ENCODE measurements around the gene HOXA7. TPM values are rescaled to one million over a fixed set of nuclear protein-coding genes. Genes with fewer than 3 reads are reported as not detected.

The HOXA7 gene
- total RNA-seq, 2 experiments from 2014 or later, result not detected

DNA sequence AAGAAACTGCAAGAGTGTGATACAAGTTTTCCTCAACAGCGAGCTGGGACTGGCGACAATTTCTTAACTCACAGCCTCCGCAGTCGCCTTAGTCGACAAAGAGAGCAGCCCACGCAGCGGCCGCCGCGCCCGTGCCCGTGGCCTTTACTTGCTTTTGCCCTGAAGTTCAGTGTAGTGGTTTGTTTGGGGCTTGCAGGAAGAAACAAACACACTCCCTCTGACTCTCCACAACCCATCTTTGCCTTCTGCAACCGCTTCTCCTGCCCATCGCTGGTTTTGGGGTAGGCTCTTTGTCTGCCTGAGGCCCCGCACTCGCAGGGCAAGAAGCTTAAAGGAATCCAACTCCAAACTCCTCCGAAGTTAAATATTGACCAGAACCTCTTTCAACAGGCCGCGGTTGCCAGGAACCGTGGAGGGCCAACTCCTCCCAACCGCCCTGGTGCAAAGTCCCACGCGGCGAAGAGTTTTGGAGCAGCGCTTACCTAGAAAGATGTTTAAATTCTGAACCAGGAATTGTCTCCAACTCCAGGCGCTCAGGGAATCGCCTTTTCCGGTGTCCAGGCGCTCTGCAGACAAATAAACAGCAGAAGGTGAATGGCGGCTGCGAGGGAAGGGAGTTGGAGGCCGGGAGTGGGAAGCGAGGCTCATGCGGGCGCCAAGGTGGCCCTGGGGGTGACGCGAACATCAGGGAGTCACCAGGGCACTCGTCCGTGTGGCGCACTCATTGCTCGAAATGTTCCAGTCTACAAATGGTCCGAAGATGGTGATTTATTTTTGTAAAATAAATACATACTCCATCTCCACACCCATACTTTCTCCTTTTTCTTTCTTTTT lies 34.2 kb downstream of the HOXA7 start:
- Mint-ChIP-seq H3K27ac (no peak overlapping the region), H3K27me3 (peaks cover 15% of the 10 kb centered on the region), H3K36me3 (ENCODE audit: low read depth) (no peaks in the 10 kb centered on the region), H3K9me3 (no peaks in the 10 kb centered on the region), H3K4me3 (no peak overlapping the region), H3K4me1 (no peaks in the 10 kb centered on the region)
- POLR2A ChIA-PET, result no interaction called here
- DNase-seq, result no peak
- CTCF ChIA-PET, result no interaction called here

DNA sequence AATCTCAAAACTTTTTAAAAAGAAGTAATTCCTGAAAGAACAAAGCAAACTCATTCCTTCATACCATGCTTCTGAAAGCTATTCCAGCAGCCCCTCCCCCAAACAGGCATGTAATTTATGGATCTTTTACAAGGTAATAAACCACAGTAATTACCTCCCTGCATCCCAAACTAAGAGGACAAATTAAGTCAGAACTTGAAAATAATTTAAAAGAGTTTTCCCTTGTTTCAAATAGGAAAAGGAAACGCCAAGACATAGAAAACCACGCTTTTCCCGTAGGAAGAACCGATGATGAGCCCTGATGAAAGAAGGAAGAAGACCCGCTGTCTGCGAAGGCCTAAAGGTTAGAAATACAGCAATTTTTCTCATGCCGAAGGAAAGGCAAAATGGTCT lies 34.8 kb downstream of the HOXA7 start:
- Mint-ChIP-seq H3K4me1 (no peaks in the 10 kb centered on the region), H3K27ac (no peak overlapping the region), H3K36me3 (ENCODE audit: low read depth) (no peaks in the 10 kb centered on the region), H3K9me3 (no peaks in the 10 kb centered on the region), H3K27me3 (peaks cover 10% of the 10 kb centered on the region), H3K4me3 (no peak overlapping the region)
- no peak for DNase-seq
- ChIA-PET CTCF (no interaction called here), POLR2A (no interaction called here)

GRCh38 chr7:27119412-27119911 lies 37.0 kb downstream of the HOXA7 start:
- Mint-ChIP-seq H3K4me3 (no peak overlapping the region), H3K27me3 (peaks cover 4% of the 10 kb centered on the region), H3K9me3 (no peaks in the 10 kb centered on the region), H3K4me1 (no peaks in the 10 kb centered on the region), H3K36me3 (ENCODE audit: low read depth) (no peaks in the 10 kb centered on the region), H3K27ac (no peak overlapping the region)
- no peak for DNase-seq
- ChIA-PET POLR2A (no interaction called here), CTCF (interaction anchor here (1.0 kb wide), 1 partner anchor 11 kb away, joined by 3 read pairs; no protein-coding TSS in a partner anchor)

GRCh38 chr7:27118580-27118979 lies 37.9 kb downstream of the HOXA7 start:
- H3K4me1 Mint-ChIP-seq, result no peaks in the 10 kb centered on the region
- H3K9me3 Mint-ChIP-seq, result no peaks in the 10 kb centered on the region
- POLR2A ChIA-PET, result no interaction called here
- no peak for DNase-seq
- no peak overlapping the region for H3K27ac Mint-ChIP-seq
- H3K27me3 Mint-ChIP-seq, result peaks cover 4% of the 10 kb centered on the region
- H3K4me3 Mint-ChIP-seq, result no peak overlapping the region
- no peaks in the 10 kb centered on the region for H3K36me3 Mint-ChIP-seq (ENCODE audit: low read depth)
- CTCF ChIA-PET, result interaction anchor here (1.1 kb wide), 1 partner anchor 431 kb away, joined by 3 read pairs; no protein-coding TSS in a partner anchor

GRCh38 chr7:27117887-27118491 lies 38.5 kb downstream of the HOXA7 start:
- POLR2A ChIA-PET, result no interaction called here
- no peaks in the 10 kb centered on the region for H3K9me3 Mint-ChIP-seq
- H3K4me3 Mint-ChIP-seq, result no peak overlapping the region
- peaks cover 4% of the 10 kb centered on the region for H3K27me3 Mint-ChIP-seq
- no peaks in the 10 kb centered on the region for H3K4me1 Mint-ChIP-seq
- H3K27ac Mint-ChIP-seq, result no peak overlapping the region
- DNase-seq, result no peak
- no peaks in the 10 kb centered on the region for H3K36me3 Mint-ChIP-seq (ENCODE audit: low read depth)
- CTCF ChIA-PET, result interaction anchor here (1.1 kb wide), 1 partner anchor 431 kb away, joined by 3 read pairs; no protein-coding TSS in a partner anchor

DNA sequence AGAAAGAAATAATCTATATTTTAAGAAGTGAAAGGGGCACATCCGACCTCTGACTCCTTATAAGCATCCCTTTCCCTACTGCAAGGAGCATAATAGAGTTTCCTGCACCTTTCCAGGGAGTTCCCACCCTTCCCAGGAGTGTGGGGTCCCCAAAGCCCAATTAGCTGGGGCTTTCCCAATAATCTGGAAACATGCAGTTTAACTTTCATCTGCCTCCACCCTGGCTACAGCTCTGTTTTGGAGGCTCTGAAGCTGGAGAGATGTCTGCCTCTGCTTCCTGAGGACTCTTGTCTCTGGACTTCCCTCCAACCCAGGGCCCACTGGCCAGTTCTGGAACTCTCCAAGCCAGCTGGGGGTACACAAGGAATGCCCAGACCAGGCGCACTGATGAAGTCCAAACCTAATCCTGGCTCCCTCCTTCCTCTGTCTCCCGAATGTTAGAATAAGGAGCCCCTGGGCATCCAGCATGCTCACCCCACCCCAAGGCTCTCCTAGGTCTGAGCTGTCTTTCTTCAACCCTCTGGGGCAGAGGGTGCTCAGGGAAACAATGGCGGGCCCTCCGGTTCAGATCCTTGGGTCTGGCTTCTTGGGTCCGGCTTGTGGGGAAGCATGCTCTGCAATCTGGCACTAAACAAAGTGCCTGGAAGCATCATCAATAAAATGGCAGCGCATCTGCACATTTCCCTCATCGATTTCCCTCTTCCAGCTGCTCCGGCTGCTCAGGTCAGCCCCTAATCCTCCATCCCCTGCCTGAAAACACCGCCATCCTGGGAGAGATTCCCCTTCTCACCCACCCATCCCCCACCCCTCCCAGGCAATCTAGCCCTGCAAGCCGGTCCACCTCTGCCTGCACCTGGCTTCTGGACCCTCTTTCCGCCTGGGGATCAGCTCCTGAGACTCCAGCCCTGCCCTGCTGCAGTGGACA lies 39.3 kb downstream of the HOXA7 start:
- ChIA-PET CTCF (interaction anchor here (1.1 kb wide), 1 partner anchor 430 kb away, joined by 3 read pairs; no protein-coding TSS in a partner anchor), POLR2A (no interaction called here)
- Mint-ChIP-seq H3K4me3 (no peak overlapping the region), H3K4me1 (no peaks in the 10 kb centered on the region), H3K27me3 (peaks cover 4% of the 10 kb centered on the region), H3K27ac (no peak overlapping the region), H3K36me3 (ENCODE audit: low read depth) (no peaks in the 10 kb centered on the region), H3K9me3 (no peaks in the 10 kb centered on the region)
- DNase-seq, result no peak

DNA sequence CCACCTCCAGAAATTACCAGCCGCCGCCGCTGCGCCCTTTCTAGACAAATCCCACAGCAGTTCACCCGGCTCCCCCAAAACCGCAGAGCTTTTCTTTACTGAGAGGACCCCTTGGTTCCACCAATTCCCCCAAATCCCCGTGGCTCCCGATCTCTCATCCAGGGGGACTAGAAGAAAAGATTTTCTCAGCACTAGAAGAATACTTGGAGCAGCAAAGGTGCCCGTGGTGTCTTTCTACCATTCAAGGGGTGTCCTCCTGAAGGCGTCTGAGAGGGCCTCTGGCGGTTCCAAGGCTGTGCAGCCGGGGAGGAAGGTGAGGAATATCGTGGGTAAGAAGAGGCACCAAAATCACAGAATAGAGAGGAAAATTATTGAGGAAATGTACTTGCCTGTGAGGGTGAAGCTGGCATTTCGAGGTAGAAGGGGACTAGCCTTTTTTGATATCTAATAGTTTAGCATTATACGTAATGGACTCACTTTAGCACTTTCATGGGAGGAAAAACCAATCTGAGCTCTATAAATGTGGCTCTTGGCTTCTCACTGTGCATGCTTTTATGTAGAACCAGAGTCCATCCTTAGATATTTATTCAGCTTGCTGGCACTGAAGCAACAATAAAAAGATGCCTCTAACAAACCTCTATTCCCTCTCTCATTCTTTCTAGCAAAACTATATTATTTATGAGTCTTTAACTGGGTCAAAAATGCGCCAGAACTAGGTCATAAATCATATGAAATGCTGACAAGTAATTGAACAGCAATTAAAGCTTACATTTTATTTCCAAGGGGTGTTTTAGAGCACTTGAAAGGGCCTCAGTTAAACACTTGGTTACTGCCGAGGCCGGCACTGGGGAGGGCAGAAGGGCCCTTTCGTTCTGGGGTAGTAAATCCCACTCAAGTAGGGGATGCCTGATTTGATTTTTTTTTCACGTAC lies 40.2 kb downstream of the HOXA7 start:
- ChIA-PET POLR2A (no interaction called here), CTCF (interaction anchor here (0.6 kb wide), 1 partner anchor 1814 kb away, joined by 3 read pairs; no protein-coding TSS in a partner anchor)
- peaks cover 4% of the 10 kb centered on the region for H3K27me3 Mint-ChIP-seq
- H3K36me3 Mint-ChIP-seq (ENCODE audit: low read depth), result no peaks in the 10 kb centered on the region
- H3K27ac Mint-ChIP-seq, result no peak overlapping the region
- no peaks in the 10 kb centered on the region for H3K9me3 Mint-ChIP-seq
- H3K4me3 Mint-ChIP-seq, result no peak overlapping the region
- H3K4me1 Mint-ChIP-seq, result no peaks in the 10 kb centered on the region
- DNase-seq, result no peak

DNA sequence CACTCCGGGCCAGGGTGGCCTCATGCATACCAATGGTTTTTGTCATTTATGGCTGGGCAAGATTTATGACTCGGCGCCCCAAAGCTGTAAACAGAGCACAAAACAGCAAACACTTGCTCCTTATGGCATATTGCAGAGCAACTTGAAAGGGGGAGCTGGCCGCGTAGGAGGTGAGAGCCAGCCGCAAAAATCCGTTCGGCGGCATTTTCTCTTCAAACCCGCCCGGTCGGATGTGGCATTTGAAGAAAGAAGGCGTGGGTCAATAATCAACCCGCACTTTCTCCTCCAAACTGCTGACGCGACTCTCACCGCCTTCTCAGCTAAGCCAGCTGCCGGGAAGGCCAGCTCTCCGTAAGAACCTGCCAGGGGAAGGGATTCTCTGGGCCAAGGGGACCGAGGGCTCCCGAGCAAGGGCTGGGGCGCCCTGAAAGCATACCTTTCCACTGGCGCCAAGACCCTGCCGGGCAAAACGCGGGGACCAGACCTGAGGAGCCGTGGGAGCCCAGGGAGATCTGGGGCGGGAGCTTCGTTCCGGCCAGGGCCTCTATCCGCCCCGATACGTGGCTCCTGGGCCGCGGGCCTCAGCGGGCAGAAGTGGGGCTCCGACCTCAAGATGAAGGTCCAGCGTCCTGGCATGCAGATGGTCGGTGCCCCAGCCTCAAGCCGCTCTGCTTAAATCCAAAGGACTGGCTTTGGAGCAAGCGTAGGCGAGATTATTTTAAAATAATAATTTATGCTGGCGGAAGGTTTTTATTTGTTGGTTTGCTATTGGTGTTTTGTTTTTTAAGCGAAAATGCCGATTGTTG lies 41.1 kb downstream of the HOXA7 start:
- H3K27ac Mint-ChIP-seq, result no peak overlapping the region
- DNase-seq, result no peak
- H3K4me1 Mint-ChIP-seq, result no peaks in the 10 kb centered on the region

GRCh38 chr7:27114881-27115220 lies 41.6 kb downstream of the HOXA7 start:
- no peak overlapping the region for H3K27ac Mint-ChIP-seq
- peaks cover 4% of the 10 kb centered on the region for H3K27me3 Mint-ChIP-seq
- ChIA-PET POLR2A (interaction anchor here (1.1 kb wide), 1 partner anchor 31 kb away, joined by 3 read pairs; no protein-coding TSS in a partner anchor), CTCF (no interaction called here)
- H3K4me1 Mint-ChIP-seq, result no peaks in the 10 kb centered on the region
- no peaks in the 10 kb centered on the region for H3K36me3 Mint-ChIP-seq (ENCODE audit: low read depth)
- no peak for DNase-seq
- no peaks in the 10 kb centered on the region for H3K9me3 Mint-ChIP-seq
- H3K4me3 Mint-ChIP-seq, result no peak overlapping the region

More for the DNA sequence above, 41.1 kb downstream of the HOXA7 start:
- Mint-ChIP-seq H3K4me3 (no peak overlapping the region), H3K9me3 (no peaks in the 10 kb centered on the region), H3K27me3 (peaks cover 4% of the 10 kb centered on the region), H3K36me3 (ENCODE audit: low read depth) (no peaks in the 10 kb centered on the region)
- ChIA-PET CTCF (no interaction called here), POLR2A (interaction anchor here (1.1 kb wide), 1 partner anchor 32 kb away, joined by 3 read pairs; no protein-coding TSS in a partner anchor)

GRCh38 chr7:27113991-27114769 lies 42.3 kb downstream of the HOXA7 start:
- Mint-ChIP-seq H3K9me3 (no peaks in the 10 kb centered on the region), H3K36me3 (ENCODE audit: low read depth) (no peaks in the 10 kb centered on the region), H3K27me3 (peaks cover 2% of the 10 kb centered on the region), H3K4me3 (no peak overlapping the region), H3K27ac (no peak overlapping the region), H3K4me1 (no peaks in the 10 kb centered on the region)
- POLR2A ChIA-PET, result no interaction called here
- CTCF ChIA-PET, result no interaction called here
- no peak for DNase-seq

Measured in activated CD4-positive, alpha-beta memory T cell treated with anti-CD3 and anti-CD28 coated beads, Interleukin-2, amount 10 ng/mL, durations not matched to agents 7 days and 5 days (primary cell).